ENCODE data around the gene STAT5A.

DNA sequence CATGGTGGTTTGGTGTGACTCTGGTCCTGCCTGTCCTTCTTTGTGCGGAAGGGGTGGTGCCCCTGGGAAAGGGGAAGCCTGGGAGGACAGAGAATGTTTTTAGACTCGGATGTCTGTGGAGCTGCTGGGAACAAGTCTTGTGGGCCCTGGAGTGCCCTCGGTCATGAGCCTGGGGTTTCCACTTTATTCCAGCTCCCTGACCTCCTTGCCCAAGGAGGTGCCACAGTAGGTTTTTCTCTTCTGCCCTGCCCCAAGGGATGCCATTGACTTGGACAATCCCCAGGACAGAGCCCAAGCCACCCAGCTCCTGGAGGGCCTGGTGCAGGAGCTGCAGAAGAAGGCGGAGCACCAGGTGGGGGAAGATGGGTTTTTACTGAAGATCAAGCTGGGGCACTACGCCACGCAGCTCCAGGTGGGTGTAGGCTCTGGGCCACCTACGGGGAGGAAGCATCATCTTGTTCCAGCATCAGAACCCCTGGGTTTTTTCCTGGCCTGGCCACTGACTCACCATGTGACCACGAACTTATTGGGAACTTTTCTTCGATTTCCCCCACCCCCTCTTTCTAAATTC lies 1.4 kb downstream of the STAT5A start:
- no peak for TF ChIP-seq EZH2 (IDR thresholded peaks at IDR 0.05; ENCODE audit: borderline replicate concordance, insufficient read depth, low read length, poor library complexity, severe bottlenecking)
- TF ChIP-seq, protein P1, sequence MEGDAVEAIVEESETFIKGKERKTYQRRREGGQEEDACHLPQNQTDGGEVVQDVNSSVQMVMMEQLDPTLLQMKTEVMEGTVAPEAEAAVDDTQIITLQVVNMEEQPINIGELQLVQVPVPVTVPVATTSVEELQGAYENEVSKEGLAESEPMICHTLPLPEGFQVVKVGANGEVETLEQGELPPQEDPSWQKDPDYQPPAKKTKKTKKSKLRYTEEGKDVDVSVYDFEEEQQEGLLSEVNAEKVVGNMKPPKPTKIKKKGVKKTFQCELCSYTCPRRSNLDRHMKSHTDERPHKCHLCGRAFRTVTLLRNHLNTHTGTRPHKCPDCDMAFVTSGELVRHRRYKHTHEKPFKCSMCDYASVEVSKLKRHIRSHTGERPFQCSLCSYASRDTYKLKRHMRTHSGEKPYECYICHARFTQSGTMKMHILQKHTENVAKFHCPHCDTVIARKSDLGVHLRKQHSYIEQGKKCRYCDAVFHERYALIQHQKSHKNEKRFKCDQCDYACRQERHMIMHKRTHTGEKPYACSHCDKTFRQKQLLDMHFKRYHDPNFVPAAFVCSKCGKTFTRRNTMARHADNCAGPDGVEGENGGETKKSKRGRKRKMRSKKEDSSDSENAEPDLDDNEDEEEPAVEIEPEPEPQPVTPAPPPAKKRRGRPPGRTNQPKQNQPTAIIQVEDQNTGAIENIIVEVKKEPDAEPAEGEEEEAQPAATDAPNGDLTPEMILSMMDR (IDR thresholded peaks at IDR 0.05; ENCODE audit: poor library complexity, severe bottlenecking), result no peak
- TF ChIP-seq MXI1 (conservative IDR thresholded peaks at IDR 0.05; ENCODE audit: poor library complexity, severe bottlenecking), result no peak
- TF ChIP-seq, protein P2, sequence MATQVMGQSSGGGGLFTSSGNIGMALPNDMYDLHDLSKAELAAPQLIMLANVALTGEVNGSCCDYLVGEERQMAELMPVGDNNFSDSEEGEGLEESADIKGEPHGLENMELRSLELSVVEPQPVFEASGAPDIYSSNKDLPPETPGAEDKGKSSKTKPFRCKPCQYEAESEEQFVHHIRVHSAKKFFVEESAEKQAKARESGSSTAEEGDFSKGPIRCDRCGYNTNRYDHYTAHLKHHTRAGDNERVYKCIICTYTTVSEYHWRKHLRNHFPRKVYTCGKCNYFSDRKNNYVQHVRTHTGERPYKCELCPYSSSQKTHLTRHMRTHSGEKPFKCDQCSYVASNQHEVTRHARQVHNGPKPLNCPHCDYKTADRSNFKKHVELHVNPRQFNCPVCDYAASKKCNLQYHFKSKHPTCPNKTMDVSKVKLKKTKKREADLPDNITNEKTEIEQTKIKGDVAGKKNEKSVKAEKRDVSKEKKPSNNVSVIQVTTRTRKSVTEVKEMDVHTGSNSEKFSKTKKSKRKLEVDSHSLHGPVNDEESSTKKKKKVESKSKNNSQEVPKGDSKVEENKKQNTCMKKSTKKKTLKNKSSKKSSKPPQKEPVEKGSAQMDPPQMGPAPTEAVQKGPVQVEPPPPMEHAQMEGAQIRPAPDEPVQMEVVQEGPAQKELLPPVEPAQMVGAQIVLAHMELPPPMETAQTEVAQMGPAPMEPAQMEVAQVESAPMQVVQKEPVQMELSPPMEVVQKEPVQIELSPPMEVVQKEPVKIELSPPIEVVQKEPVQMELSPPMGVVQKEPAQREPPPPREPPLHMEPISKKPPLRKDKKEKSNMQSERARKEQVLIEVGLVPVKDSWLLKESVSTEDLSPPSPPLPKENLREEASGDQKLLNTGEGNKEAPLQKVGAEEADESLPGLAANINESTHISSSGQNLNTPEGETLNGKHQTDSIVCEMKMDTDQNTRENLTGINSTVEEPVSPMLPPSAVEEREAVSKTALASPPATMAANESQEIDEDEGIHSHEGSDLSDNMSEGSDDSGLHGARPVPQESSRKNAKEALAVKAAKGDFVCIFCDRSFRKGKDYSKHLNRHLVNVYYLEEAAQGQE (IDR thresholded peaks at IDR 0.05; ENCODE audit: borderline replicate concordance), result no peak
- no peak for TF ChIP-seq POLR2AphosphoS5 (IDR thresholded peaks at IDR 0.05)
- TF ChIP-seq EP300 (conservative IDR thresholded peaks at IDR 0.05; ENCODE audit: poor library complexity, severe bottlenecking), result no peak
- TF ChIP-seq TAF1 (IDR thresholded peaks at IDR 0.05; ENCODE audit: low read depth), result no peak
- TF ChIP-seq RAD21 (conservative IDR thresholded peaks at IDR 0.05), result no peak
- TF ChIP-seq SMC3 (conservative IDR thresholded peaks at IDR 0.05; ENCODE audit: poor library complexity), result no peak
